ENCODE results near the gene SNU13.

DNA sequence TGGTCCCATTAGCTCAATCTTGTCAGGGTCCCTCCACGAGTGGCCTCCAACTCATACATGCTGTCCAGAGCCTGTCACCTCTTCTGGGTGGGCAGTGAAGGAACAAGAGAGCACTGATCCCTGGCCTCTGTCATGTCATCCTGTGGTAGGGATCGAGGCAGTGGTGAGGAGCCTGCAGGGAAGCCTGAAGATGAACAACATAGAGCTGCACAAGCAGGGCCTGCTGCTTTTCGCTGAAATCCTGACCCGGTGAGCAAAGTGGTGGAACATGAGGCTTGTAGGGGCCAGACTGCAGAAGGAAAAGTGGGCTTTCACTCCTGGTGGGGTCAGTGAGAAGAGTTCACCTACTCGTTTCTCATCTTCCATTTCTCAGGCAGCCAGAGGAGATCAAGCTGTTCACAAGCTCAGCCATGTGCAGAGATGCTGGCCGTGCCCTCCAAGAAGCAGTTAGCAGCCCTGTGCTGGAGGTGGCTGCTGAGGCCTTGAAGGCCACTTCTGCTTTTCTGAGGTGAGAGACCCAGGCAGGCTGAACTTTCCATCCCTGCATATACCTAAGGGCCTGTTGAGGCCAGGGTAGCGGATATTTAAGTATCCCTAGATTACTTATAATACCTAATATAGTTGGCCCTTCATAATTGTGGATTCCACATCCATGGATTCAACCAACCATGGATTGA is 43.6 kb upstream of the SNU13 start:
- TF ChIP-seq CTCF (IDR thresholded peaks at IDR 0.05) (no peak), POLR2A (IDR thresholded peaks at IDR 0.05) (no peak)
